Measurements from ENCODE around the gene QPRT. TPM values are rescaled to one million over a fixed set of nuclear protein-coding genes. Genes with fewer than 3 reads are reported as not detected.

QPRT gene
- total RNA-seq, 4 donors from 2014 or later: 16.7 to 54.3 (median 23.1) TPM

- no peak for TF ChIP-seq CTCF (IDR thresholded peaks at IDR 0.05)
- TF ChIP-seq POLR2A (IDR thresholded peaks at IDR 0.05): no peak
- Histone ChIP-seq H3K4me1 (no peaks in the 10 kb centered on the region), H3K9me3 (no peaks in the 10 kb centered on the region), H3K27me3 (no peaks in the 10 kb centered on the region), H3K4me3 (no peak overlapping the region), H3K27ac (no peak overlapping the region), H3K36me3 (no peaks in the 10 kb centered on the region)
- DNase-seq: no peak
- intact Hi-C loops (cut with DNase I; ENCODE audit: low total_unique reads): no loop called here
Observed at GRCh38 chr16:29676989-29677785, 1.8 kb upstream of the QPRT start.

- peak in 1 of 2 donors; percentile 7 for TF ChIP-seq POLR2A (IDR thresholded peaks at IDR 0.05)
- no peak for TF ChIP-seq CTCF (IDR thresholded peaks at IDR 0.05)
- Histone ChIP-seq H3K27ac (no peak overlapping the region), H3K36me3 (no peaks in the 10 kb centered on the region), H3K9me3 (no peaks in the 10 kb centered on the region), H3K27me3 (no peaks in the 10 kb centered on the region), H3K4me1 (no peaks in the 10 kb centered on the region), H3K4me3 (peak overlapping the region in 1 of 2 donors; percentile 36)
- intact Hi-C loops (cut with DNase I; ENCODE audit: low total_unique reads): no loop called here
- no peak for DNase-seq
Observed at GRCh38 chr16:29680180-29680598, 1.2 kb downstream of the QPRT start.

GRCh38 chr16:29683543-29684090 is 4.6 kb downstream of the QPRT start:
- Histone ChIP-seq H3K4me1 (no peaks in the 10 kb centered on the region), H3K9me3 (no peaks in the 10 kb centered on the region), H3K27ac (no peak overlapping the region), H3K4me3 (no peak overlapping the region), H3K27me3 (no peaks in the 10 kb centered on the region), H3K36me3 (no peaks in the 10 kb centered on the region)
- intact Hi-C loops (cut with DNase I; ENCODE audit: low total_unique reads): no loop called here
- no peak for DNase-seq
- TF ChIP-seq CTCF (IDR thresholded peaks at IDR 0.05) (no peak), POLR2A (IDR thresholded peaks at IDR 0.05) (no peak)

- Histone ChIP-seq H3K27me3 (no peaks in the 10 kb centered on the region), H3K36me3 (no peaks in the 10 kb centered on the region), H3K4me1 (no peaks in the 10 kb centered on the region), H3K9me3 (no peaks in the 10 kb centered on the region), H3K4me3 (no peak overlapping the region), H3K27ac (no peak overlapping the region)
- intact Hi-C loops (cut with DNase I; ENCODE audit: low total_unique reads): no loop called here
- DNase-seq: no peak
- TF ChIP-seq CTCF (IDR thresholded peaks at IDR 0.05) (no peak), POLR2A (IDR thresholded peaks at IDR 0.05) (no peak)
Observed at GRCh38 chr16:29684679-29685078, 5.7 kb downstream of the QPRT start.

- Histone ChIP-seq H3K27ac (no peak overlapping the region), H3K9me3 (no peaks in the 10 kb centered on the region), H3K36me3 (no peaks in the 10 kb centered on the region), H3K27me3 (no peaks in the 10 kb centered on the region), H3K4me3 (no peak overlapping the region), H3K4me1 (no peaks in the 10 kb centered on the region)
- intact Hi-C loops (cut with DNase I; ENCODE audit: low total_unique reads): no loop called here
- TF ChIP-seq POLR2A (IDR thresholded peaks at IDR 0.05): no peak
- no peak for TF ChIP-seq CTCF (IDR thresholded peaks at IDR 0.05)
- DNase-seq: no peak
Observed at GRCh38 chr16:29686740-29687332, 7.9 kb downstream of the QPRT start.

Data from uterus (tissue), 4 donors.